Left lung (tissue), 10 donors: ENCODE measurements around the gene ANKRD49. TPM values are rescaled to one million over a fixed set of nuclear protein-coding genes. Genes with fewer than 3 reads are reported as not detected.

Experiments
- ATAC-seq: fragments of 200-7000 bp; cut with Tn5 transposase; one replicate; pipeline ENCODE4 v1.9.1; 2020; ENCODE audit warnings: moderate library complexity
- DNase-seq, 4 donors: peaks; one replicate each; pipeline ENCODE4 v3.0.0-alpha.2; 2013 to 2020
- H3K27ac ChIP-seq, 2 donors: fragments of 200-600 bp; sonication (generic) in 1 of 2; one replicate each; pipeline versions ENCODE4 v1.5.0 to v1.8.0; 2020 to 2021
- H3K27me3 ChIP-seq, 2 donors: fragments of 200-600 bp; sonication (generic) in 1 of 2; one replicate each; pipeline versions ENCODE4 v1.5.0 to v1.8.0; 2020 to 2021
- H3K36me3 ChIP-seq, 2 donors: fragments of 200-600 bp; sonication (generic) in 1 of 2; one replicate each; pipeline versions ENCODE4 v1.5.0 to v1.8.0; 2020 to 2021
- H3K4me1 ChIP-seq, 2 donors: fragments of 200-600 bp; one replicate each; pipeline ENCODE4 v1.8.0; 2021
- H3K4me3 ChIP-seq, 2 donors: fragments of 200-600 bp; sonication (generic) in 1 of 2; one replicate each; pipeline versions ENCODE4 v1.5.0 to v1.8.0; 2020 to 2021; ENCODE audit warnings: mild to moderate bottlenecking in 1 of 2
- H3K9me3 ChIP-seq, 2 donors: fragments of 200-600 bp; sonication (generic) in 1 of 2; one replicate each; pipeline versions ENCODE4 v1.5.0 to v1.8.0; 2020 to 2021
- CTCF ChIP-seq, 2 donors: fragments of 200-600 bp; sonication (generic) in 1 of 2; IDR thresholded peaks; one replicate each; pipeline versions ENCODE4 v1.5.0 to v1.8.0; 2021; ENCODE audit warnings: antibody characterized with exemption in 2 of 2
- intact Hi-C, 2 donors: fragments of 100-400 bp; cut with DNase I; formaldehyde crosslinking; loops; one replicate each; pipeline versions ENCODE4 v1.11.2 to v1.14.2; 2022
- polyA plus RNA-seq, 6 donors: library from polyadenylated mRNA; unstranded; fragments of 120-200 nt; gene quantifications; one replicate each; pipeline ENCODE4 v1.2.1, GENCODE V29; 2013; ENCODE audit not compliant: insufficient read length in 6 of 6
- total RNA-seq, 2 donors: library from RNA; stranded (reverse); fragmentation: NEBNext Ultra II Directional; extraction: Animal tissue kit (Norgen Biotek cat#: 25700); gene quantifications; one replicate each; pipeline ENCODE4 v1.2.1, GENCODE V29; 2021
- donor health status: DM: no; HTN: yes; CAD: no.
- donor health status: DM: no; HTN: no; CAD: no.

ANKRD49 gene
- total and polyA plus RNA-seq, 8 donors = 9.8 to 30.5 (median 24.7) TPM

- DNase-seq = no peak
- intact Hi-C loops = no loop called here
- H3K36me3 ChIP-seq = peaks cover 0 to 67% of the 10 kb centered on the region in 2 donors
- TF ChIP-seq CTCF (IDR thresholded peaks at IDR 0.05) = no peak
- peaks cover 0 to 3% of the 10 kb centered on the region in 2 donors for H3K4me1 ChIP-seq
- no peak overlapping the region for H3K27ac ChIP-seq
- H3K4me3 ChIP-seq = no peak overlapping the region
- H3K9me3 ChIP-seq = no peaks in the 10 kb centered on the region
- no peaks in the 10 kb centered on the region for H3K27me3 ChIP-seq
- no peak for ATAC-seq
These were observed 12.4 kb upstream of the ANKRD49 start for GRCh38 chr11:94481342-94481741.

GRCh38 chr11:94486068-94486467 lies 7.7 kb upstream of the ANKRD49 start:
- Histone ChIP-seq H3K36me3 (peaks cover 0 to 73% of the 10 kb centered on the region in 2 donors), H3K27me3 (no peaks in the 10 kb centered on the region), H3K9me3 (no peaks in the 10 kb centered on the region), H3K4me3 (no peak overlapping the region), H3K27ac (no peak overlapping the region), H3K4me1 (no peaks in the 10 kb centered on the region)
- no peak for ATAC-seq
- DNase-seq = no peak
- TF ChIP-seq CTCF (IDR thresholded peaks at IDR 0.05) = no peak
- intact Hi-C loops = no loop called here

GRCh38 chr11:94494126-94494680 lies 419 bp downstream of the ANKRD49 start:
- peak; percentile 71 for ATAC-seq
- Histone ChIP-seq H3K4me1 (peaks cover 18 to 25% of the 10 kb centered on the region in 2 donors), H3K27me3 (no peaks in the 10 kb centered on the region), H3K36me3 (peaks cover 0 to 29% of the 10 kb centered on the region in 2 donors), H3K27ac (peak overlapping the region; percentile 68 to 82), H3K4me3 (peak overlapping the region; percentile 80 to 82), H3K9me3 (no peaks in the 10 kb centered on the region)
- TF ChIP-seq CTCF (IDR thresholded peaks at IDR 0.05) = no peak
- intact Hi-C loops = no loop called here
- no peak for DNase-seq

- intact Hi-C loops = no loop called here
These were observed 6.4 kb downstream of the ANKRD49 start for GRCh38 chr11:94500181-94500580.

GRCh38 chr11:94501522-94501921 lies 7.7 kb downstream of the ANKRD49 start:
- ATAC-seq (no peak), DNase-seq (no peak)
- no peaks in the 10 kb centered on the region for H3K27me3 ChIP-seq
- no peak overlapping the region for H3K27ac ChIP-seq
- no peak for TF ChIP-seq CTCF (IDR thresholded peaks at IDR 0.05)
- no peak overlapping the region for H3K4me3 ChIP-seq
- H3K4me1 ChIP-seq = no peaks in the 10 kb centered on the region
- peaks cover 0 to 47% of the 10 kb centered on the region in 2 donors for H3K36me3 ChIP-seq
- no peaks in the 10 kb centered on the region for H3K9me3 ChIP-seq
- intact Hi-C loops = no loop called here

More at GRCh38 chr11:94500181-94500580, 6.4 kb downstream of the ANKRD49 start:
- Histone ChIP-seq H3K27me3 (no peaks in the 10 kb centered on the region), H3K27ac (no peak overlapping the region), H3K36me3 (peaks cover 0 to 49% of the 10 kb centered on the region in 2 donors), H3K9me3 (no peaks in the 10 kb centered on the region), H3K4me3 (no peak overlapping the region), H3K4me1 (peaks cover 3 to 6% of the 10 kb centered on the region in 2 donors)
- ATAC-seq = no peak
- DNase-seq = no peak
- no peak for TF ChIP-seq CTCF (IDR thresholded peaks at IDR 0.05)
